Measurements from ENCODE around the gene CHD9NB.
A peak's percentile ranks its signal among the peaks of the same experiment; 100 is the strongest.
"Not testable (repeated sequence)": the region's sequence is repeated elsewhere in the genome, so short reads cannot be mapped to it uniquely, and the experiment has no call there.

CHD9NB gene

GRCh38 chr16:53055541-53056391 lies 3.1 kb upstream of the CHD9NB start:
- peak; percentile 54 for DNase-seq

GRCh38 chr16:53054670-53055485 lies 2.2 kb upstream of the CHD9NB start, which contains the start of gene CHD9:
CHD9 (plus strand) TSS chr16:53054991; CDS start chr16:53156090, 101,099 bp downstream.
- DNase-seq = peak; percentile 78

GRCh38 chr16:53053967-53054669 lies 1.4 kb upstream of the CHD9NB start:
- no peak for DNase-seq

- DNase-seq = not testable (repeated sequence)
Measured at GRCh38 chr16:53051255-53051654, 1.4 kb downstream of the CHD9NB start.

- DNase-seq = no peak
Measured at GRCh38 chr16:53048139-53048915, 4.4 kb downstream of the CHD9NB start.

GRCh38 chr16:53047515-53047914 lies 5.2 kb downstream of the CHD9NB start:
- not testable (repeated sequence) for DNase-seq

GRCh38 chr16:53045341-53046220 lies 7.1 kb downstream of the CHD9NB start:
- DNase-seq = peak; percentile 47

- peak; percentile 77 for DNase-seq
Measured at GRCh38 chr16:53043986-53044601, 8.6 kb downstream of the CHD9NB start.

GRCh38 chr16:53043428-53043831 lies 9.3 kb downstream of the CHD9NB start:
- DNase-seq = peak; percentile 20

- DNase-seq = no peak
Measured at GRCh38 chr16:53042235-53042701, 10.4 kb downstream of the CHD9NB start.

GRCh38 chr16:53041320-53042051 lies 11.2 kb downstream of the CHD9NB start:
- peak; percentile 57 for DNase-seq

GRCh38 chr16:53040788-53041187 lies 11.9 kb downstream of the CHD9NB start:
- no peak for DNase-seq

GRCh38 chr16:53036711-53037110 lies 16.0 kb downstream of the CHD9NB start:
- not testable (repeated sequence) for DNase-seq

- DNase-seq = no peak
Measured at GRCh38 chr16:53036066-53036465, 16.6 kb downstream of the CHD9NB start.

- DNase-seq = no peak
Measured at GRCh38 chr16:53035176-53035942, 17.3 kb downstream of the CHD9NB start.

- DNase-seq = no peak
Measured at GRCh38 chr16:53034306-53034705, 18.4 kb downstream of the CHD9NB start.

GRCh38 chr16:53031323-53031942 lies 21.3 kb downstream of the CHD9NB start:
- no peak for DNase-seq

GRCh38 chr16:53029971-53030370 lies 22.7 kb downstream of the CHD9NB start:
- no peak for DNase-seq

GRCh38 chr16:53024045-53024444 lies 28.7 kb downstream of the CHD9NB start:
- DNase-seq = no peak

Data from kidney glomerular epithelial cell (primary cell).